HG03066 (cell line): ENCODE results near the gene SHOC2.

Experiments
- ATAC-seq: cut with Tn5 transposase; IDR thresholded peaks from one replicate; pipeline ENCODE4 v1.9.1; 2021; ENCODE audit warnings: low read depth; ENCODE audit not compliant: unreplicated experiment

The SHOC2 gene

DNA sequence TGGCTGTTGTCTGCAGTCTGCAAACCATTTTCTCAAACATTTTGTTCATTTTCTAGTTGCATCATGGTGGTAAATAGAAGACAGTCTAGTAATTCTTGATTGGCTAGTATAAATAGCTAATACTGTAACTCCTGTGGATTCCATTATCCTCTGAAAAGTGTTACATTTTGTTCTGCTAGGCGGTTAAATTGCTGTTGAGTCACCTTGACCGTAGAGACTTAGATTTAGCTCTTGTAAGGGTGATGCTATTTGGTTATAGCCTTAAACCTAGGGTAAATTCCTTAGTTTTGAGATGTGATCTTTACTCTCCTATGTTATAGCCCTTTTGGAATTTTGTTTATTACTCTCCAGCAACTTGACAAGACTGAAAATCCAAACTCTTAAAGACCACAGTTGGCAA, 58.8 kb downstream of the SHOC2 start:
- ATAC-seq, result no peak

DNA sequence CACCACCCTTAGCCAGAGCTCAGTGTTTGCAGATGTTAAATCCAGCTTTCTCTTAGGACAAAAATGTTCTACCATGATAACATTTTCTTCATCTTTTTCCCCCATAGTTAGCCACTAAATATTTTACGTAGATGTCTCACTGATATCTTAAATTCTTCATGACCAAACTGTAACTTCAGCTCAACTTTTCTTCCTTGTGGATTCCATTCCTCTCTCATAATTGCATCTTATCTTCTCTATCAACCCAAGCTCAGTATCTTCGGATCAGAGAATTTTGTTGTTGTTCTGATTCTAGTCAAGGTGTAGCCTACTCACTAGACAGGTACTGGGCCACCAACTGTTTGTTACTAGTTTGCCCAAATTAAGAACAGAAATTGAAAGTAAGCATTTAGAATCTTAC, 60.2 kb downstream of the SHOC2 start:
- no peak for ATAC-seq

DNA sequence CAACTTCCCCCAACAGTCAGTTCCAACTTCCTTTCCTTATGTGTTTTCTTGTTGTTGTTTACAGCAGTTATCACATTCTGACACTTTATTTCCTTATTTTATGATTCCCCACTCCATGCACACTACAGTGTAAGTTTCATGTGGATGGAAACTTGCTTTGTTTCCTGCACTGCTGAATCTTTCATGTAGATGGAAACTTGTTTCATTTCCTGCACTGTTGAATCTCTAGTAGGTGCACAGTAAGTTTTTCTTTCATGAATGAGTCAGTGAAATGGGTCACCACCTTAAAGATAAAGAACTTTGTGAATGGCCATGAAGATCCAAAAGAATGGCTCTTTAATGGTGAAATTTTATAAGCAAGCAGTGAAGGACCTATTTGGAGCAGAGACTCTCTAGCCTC, 61.4 kb downstream of the SHOC2 start:
- ATAC-seq, result no peak

DNA sequence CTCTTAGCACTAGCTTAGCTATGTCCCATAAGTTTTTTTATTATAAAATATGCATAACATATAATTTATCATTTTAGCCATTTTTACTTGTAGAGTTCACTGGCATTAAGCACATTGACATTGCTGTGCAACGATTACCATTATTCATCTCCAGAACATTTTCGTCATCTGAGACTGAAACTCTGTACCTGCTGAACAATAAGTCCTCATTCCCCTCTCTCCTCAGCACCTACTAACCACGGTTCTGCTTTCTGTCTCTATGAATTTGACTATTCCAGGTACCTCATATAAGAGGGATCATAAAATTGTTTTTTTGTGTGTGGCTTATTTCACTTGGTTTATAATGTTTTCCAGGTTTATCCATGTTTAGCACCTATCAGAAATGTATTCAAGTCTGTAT, 64.1 kb downstream of the SHOC2 start:
- ATAC-seq, result no peak

DNA sequence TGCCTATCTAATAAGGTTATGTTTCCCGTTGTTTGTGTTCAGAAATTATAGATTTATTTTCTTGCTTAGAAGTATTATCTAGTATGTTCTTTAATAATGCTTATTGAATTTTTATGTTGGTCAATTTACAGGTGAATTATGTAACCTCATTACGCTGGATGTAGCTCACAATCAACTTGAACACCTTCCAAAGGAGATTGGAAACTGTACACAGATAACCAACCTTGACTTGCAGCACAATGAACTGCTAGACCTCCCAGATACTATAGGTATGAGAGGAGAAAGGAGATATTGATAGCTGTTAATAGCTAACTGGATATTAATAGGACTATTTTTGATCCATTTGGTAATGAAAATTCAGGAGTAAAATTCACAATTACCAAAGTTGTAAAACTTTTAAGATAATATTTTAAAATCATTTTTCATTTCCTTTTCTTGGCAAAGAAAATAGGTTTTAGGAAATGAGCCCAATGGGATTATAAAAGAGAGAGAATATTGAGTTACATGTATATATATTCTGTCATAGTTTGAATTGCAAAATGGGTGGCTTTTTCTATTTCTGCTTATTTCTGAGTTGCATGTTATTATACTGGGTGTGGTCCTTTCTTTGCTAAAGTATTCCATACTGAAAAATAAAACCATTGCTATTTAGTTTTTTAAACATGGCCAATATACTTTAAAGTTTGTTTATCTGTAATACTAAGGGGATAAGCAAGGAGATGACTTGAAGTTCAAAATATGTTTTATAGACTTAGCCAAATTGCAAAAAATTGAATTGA, 66.3 kb downstream of the SHOC2 start:
- no peak for ATAC-seq

DNA sequence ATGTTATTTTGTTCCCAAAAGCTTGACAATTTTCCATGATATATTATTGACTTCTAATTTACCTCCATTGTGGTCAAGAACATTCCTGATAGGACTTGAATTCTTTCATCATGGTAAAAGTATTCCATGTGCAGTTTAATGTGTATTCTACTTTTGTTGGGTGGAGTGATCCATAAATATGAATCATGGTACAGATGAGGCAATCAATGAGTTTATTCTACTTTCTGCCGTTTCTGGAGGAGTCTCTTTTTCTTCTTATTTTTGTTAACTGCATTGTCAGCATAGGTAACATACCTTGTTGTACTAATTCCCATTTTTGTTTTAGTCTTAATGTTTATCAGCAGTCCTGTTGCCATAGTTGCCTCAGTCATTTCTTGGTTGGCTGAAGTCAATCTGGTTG, 69.6 kb downstream of the SHOC2 start:
- no peak for ATAC-seq

DNA sequence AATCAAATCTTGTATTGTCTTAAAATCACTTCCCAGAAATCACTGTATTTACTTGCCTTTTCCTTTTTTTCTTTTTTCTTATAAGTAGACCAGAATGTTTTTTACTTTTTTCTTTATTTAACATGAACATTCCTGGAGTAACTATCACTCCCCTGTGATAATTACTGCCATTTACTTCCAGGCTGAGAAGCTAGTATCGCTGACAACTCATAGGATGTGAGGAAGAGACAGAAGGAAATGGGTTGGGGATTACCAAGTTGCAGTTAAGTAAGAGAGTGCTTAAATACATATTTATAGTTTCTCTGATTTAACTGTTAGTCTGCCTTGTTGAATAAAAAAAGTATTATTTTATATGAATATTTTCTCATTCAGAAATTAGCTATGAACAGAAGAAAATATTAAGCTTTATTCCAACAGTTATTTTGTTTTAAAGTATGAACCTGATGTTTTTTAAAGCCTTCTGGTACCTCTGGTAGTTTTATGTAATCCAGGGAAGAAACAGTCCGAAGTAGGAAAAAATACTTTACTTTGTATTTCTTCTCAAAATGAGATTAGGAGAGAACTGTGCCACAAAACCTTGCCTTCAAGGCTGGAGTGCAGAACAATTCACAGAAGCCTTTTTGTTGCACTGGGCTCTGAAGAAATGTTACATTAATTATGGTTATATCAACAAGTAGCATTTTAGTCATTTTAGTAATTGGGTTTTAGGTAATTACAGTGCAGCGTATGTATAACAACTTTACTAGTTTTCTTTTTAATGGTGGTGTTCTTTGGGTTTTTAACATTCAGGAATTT, 72.8 kb downstream of the SHOC2 start:
- ATAC-seq, result no peak

DNA sequence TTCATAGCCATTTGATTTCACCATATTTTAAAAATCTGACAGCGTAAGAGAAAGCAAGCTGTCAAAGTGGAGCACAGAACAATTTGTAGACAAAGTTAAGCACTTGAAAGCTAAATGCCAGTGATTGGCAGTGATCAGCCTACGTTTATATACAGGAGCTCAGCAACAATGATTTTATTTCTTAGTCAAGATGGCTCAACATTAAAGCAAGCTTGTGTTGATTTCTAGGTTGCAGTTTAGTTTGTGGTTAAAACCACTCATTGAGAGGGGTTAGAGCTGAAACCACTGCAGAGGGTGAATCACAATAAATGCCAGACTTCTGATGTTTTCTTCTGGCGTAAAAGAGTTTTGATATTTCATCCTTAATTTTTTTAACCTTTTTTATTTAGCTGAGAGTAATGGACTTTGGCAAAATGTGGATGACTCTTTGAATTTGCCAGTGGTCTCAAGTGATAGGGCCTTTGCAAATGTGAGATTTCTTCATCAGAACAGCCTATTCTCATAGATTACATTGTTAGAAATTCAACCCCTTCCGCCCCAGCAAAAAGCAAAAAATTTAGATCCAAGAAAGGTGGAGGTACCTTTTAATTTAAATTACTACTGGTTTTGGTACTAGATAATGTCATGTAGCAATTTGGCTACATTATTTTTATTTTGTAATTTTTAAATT, 73.8 kb downstream of the SHOC2 start:
- ATAC-seq, result no peak

DNA sequence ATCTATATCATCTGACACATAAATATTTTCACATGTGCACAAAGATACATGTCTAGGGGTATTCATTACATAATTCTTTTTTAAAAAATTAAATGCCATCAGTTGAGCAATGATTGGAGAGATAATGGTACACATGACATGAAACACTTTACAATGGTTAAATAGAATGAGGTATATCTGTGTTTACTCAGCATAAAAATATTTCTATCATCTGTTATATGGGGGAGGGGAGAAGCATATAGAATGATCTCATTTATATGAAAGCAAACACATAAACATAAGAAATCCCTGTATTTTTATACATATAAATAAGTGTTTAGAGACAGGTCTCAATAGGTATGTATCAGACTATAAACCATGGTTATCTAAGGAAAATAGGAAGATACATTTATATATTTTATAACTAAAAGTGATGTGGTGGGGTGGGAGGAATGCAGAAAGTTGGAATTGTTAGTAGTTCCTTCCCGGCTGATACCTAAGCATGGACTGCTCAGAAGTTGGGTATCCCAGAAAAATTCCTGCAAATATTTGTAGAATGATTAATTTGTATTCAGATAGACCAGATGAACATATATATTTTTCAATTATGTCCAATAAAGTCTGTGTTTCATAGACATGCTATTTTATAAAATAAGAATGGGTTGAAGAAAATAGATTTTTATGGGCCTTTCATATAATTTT, 75.1 kb downstream of the SHOC2 start:
- ATAC-seq, result no peak

DNA sequence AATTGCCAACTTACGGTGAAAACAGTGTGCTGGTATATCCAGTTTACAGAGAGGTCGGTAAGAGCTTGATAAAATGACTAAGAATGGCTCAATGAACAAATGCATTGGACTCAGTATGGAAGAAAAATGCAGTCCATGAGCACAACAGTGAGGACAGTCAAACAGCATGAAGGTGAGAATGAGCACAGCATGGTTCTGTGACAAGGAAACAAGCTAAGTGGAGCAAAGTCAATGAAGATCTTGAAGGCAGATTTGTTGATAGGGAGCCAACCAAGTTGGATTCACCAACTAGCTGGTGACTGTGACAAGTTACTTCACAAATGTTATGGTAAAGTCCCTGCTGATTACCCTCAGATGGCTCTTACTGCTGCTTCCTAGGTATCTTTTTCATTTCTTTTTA, 75.9 kb downstream of the SHOC2 start:
- ATAC-seq, result no peak

DNA sequence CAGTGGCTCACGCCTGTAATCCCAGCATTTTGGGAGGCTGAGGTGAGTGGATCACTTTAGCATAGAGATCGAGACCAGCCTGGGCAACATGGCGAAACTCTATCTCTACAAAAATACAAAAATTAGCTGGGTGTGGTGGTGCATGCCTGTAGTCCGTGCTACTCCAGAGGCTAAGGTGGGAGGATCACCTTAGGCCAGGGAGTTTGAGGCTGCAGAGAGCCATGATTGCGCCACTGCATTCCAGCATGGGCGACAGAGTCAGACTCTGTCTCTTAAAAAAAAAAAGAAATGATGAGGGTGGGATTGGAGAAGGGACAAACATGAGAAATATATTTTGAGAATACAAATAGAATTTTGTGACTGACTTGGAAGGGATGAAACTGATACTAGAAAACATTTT, 76.9 kb downstream of the SHOC2 start:
- ATAC-seq, result no peak

DNA sequence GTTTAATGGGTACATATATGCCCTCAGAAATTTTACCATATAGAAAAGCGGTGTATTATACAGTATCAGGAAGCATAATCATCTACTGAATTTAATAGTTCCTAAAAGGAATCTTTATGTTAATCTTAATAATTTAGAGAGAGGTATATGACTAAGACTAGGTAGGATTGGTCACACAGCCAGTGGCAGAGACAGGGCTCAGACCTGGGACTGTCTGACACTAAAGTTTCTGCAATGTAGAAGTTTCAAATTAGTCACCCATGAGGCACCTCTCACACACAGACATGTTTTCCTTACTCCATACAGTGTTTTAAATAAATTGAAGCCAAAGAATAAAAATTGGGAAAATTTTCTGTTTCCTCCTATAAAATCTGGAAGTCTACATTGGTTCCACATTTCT, 84.6 kb downstream of the SHOC2 start:
- ATAC-seq, result no peak

DNA sequence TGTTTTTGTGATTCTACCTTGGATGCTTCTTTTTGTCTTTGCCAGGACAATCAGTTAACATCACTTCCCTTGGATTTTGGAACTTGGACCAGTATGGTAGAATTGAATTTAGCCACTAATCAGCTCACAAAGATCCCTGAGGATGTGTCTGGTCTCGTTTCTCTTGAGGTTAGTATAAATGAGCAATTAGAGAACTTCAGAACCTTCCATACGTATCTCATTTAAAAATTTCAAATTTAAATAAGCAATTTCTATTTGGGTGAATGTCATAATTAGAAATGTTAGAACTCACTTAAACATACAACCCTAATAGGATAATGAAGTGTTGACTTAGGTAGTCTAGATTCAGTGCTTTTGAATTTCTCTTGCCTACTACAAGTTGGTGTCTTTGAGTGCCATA, 88.1 kb downstream of the SHOC2 start:
- no peak for ATAC-seq

DNA sequence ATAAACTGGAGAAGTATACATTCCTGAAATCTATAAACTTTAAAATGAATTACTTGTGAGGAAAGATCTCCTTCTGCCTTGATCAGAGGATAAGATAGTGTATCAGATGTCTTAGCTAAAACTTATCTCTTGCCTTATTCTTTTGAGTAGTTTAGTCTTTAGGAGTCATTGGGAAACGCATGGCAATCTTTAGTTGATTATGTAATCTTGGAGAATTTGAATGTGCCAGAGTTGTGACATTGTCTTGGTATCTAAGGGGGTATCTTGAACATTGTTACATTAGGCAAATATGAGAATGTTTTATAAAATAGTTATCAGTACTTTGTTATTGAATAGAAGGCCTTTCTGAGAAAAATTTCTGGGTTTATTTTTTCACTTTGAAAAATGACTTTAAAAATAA, 95.8 kb downstream of the SHOC2 start:
- no peak for ATAC-seq

DNA sequence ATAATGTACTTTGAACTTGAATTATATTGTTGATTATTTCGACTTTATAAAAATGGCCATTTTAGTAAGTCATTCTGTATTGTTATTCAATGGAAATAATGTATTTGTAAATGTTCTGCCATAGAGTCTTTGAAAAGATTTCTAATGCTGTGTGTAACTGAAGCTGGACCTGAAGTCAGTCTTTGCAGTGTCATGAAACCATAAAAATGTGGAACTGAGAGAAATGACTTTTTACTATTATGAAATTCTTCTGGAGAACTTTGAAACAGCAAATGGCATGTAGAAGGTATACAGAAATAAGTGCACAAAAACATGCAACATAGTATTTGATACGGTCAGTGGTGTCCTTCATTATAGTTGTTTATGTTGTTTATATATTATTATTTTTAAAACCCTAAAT, 97.7 kb downstream of the SHOC2 start:
- no peak for ATAC-seq

DNA sequence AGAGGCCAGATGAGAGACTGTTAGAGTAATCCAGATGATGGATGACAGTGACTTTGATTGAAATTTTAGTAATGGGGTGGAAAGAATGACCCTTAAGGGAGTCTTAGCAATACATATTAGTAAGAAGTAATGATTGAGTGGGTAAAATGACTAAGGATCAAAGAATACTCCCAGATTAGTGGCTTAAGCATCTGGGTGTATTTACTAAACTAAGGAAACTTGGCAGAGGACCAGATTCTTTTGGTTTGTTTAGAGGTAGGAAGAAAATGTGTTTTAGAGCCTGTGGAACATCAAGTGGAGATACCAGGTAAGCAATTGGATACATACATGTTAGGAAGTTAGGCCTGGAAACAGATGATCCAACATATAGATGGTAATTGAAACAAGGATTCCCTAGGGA, 98.6 kb downstream of the SHOC2 start:
- no peak for ATAC-seq

DNA sequence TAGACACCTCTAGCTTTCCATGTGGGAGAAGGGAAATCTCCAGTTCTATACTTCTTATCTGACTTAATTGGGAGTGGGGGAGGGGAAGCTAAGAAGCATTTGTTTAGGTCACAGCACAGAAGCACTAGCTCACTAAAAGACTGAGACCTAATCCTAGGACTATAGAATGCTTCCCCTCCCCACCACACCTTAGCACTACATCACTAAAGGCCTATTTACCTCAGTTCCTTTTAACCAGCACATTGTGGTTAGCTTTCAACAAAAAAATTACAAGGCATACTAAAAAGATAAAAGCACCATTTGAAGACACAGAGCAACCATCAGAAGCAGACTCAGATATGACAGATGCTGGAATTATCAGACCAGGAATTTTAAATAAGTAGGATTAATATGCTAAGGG, 103.7 kb downstream of the SHOC2 start:
- ATAC-seq, result no peak

DNA sequence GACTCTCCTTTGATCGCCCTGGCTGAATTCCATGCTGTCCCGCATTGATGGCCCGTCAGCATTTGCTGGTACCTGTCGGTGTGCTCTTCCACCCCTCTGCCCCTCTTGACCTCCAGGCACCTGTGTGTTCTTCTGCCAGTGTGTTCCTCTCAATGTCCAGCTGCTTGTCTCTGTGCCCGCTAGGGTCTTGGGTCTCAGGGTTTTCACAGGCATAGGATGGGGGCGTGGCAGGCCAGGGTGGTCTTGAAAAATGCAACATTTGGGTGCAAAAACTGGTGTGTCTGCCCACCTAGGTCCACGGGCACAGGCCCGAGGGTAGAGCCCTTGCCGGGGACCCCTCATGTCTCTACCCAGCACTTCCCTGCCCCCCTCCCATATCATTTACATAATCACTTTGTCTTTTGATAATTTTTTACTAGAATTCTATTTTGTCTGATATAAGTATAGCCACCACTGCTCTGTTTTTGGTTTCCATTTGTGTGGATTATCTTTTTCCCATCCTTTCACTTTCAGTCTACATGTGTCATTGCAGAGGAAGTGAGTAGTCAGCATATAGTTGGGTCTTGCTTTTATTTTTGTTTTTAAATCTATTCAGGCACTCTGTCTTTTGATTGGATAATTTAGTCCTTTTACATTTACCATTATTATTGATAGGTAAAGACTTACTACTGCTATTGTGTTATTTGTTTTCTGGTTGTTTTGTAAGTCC, 110.8 kb downstream of the SHOC2 start:
- no peak for ATAC-seq

DNA sequence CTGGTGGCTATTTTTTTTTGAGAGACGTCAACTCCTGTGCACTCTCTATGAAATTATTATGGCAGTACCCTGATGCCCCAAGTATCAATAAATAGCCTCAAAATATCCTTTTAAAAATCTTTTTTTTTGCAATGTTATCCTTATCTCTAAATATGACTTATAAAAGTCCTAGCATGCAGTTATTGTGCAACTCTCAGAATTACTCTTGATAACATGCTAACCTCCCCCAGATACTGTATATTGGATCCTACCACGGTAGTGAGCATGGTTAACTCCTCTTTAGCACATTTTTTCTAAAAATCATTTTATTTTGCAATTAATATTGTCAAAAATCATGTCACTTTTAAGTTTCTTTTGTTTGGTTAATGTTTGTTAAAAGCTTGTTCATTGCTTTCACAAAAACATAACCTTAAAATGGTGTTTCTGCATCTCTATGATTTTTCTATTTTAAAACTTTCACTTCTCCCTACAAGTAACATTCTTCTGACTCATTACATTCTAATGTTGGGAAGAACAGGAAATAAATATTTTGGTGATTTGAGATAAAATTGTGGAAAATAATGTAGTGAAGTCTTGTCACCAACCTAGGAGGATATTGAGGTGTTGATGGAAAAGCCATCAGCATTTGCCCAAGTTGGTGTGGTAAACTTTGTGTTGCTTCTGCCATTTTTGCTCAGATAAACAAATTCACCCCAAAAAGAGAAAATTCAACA, 115.3 kb downstream of the SHOC2 start:
- no peak for ATAC-seq

DNA sequence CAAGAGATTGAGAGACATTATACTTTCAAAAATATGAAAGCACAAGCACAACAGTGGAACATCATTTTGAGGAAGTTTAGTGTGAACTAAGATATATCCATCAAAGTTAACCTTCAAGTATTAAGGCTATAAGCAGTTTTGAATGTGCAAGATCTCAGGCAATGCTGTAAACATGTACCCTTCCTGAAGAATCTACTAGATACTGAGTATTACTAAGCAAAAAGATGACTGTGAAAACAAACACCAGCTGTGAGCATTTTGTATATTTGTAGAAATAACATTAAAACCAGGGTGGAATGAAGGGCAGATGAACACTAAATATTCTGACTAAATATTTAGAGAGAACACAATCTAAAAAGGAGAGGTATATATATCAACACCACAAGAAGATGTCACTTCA, 116.1 kb downstream of the SHOC2 start:
- ATAC-seq, result no peak
